HG03342 (cell line): ENCODE results near the gene TAS2R38.
"Not testable (repeated sequence)": the region's sequence is repeated elsewhere in the genome, so short reads cannot be mapped to it uniquely, and the experiment has no call there.

ENCODE experiments used
- ATAC-seq: cut with Tn5 transposase; IDR thresholded peaks from one replicate; pipeline ENCODE4 v1.9.1; 2021; ENCODE audit warnings: mild to moderate bottlenecking, moderate library complexity; ENCODE audit not compliant: unreplicated experiment

TAS2R38 gene

DNA sequence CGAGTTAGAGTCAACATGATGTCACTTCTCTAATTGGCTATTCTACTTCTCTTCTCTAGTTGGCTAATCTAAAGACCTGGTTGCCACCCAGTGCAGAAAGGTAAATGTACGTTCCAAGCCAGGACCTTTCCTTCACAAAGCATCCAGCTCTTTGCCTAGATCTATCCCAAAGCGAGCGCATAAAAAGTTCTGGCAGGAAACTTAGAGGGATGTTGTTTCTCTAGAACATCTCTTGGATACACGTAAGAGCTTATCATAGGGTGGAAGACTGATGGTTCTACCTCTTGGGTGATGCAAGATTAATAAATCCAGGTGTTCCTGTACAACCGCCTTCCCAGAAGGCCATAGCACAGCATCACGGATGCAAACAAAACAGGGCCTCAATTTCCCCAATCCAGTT is at the start of gene TAS2R38:
TAS2R38 (minus strand) TSS at position 101 of the 400 bp plus-strand sequence; CDS start at position 17, 84 bp downstream.
- no peak for ATAC-seq

DNA sequence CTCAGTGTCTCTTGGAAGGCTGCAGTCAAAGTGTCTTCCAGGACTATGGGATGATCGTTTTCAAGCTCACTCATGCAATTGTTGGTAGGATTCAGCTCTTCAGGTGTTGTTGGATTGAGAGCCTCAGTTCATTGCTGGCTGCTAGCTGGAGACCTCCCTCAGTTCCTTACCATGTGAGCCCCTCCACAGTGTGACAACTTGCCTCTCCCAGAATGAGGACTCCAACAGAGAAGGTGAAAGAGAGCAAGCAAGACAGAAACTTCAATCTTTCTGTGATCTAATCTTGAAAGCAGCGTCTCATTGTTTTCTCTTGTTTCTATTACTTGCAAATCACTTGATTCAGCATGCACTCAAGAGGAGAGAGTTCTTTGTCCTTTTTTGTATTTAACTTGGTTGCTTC is 44.6 kb upstream of the TAS2R38 start:
- ATAC-seq: no peak

DNA sequence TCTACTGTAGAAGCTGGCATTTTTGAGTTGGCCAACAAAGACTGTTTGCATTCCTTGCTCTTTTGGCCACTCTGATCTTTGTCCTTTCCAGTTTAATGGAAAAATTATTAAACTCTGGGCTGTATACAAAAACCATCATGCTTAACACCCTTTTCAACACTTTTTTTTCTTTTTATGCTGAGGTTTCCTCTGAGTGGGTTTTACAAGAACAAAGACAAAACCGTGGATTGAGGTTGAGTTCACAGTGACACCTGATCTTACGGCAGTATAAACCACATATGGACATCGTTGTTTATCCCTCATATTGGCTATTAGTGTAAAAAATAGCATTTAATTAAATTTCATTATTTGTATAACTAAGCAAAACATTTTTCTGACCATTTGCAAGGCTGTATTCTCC is 43.9 kb upstream of the TAS2R38 start:
- no peak for ATAC-seq

DNA sequence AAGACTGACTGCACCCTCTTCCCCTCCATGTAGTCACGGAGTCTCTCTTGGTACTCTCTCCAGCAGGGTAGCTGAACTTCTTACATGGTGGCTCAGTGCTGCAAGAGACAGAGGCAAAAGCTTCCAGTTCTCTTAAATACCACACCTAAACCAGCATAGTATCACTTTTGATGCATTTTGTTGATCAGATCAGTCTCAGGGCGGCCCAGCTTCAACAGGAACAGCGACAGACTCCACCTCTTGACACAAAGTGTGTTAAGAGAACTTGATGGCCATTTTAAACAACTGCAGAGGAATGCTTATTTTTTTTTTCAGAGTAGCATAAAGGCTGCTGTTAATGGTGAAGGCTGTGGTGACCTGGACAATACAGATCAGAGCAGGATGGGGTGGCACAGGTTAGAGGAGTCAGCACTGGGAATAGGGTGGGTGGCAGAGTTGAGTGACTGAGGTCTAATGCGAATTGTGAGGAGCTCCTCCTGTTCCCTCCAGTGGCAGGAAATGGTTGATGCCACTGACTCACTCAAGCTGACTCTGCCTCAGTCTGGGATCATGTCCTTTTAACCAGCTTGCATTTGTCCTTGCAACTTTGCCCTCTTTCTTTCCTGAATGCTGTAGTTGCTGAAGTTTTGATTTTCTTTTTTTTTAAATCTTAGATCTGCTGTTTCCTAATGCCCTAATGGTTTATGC is 39.4 kb upstream of the TAS2R38 start:
- ATAC-seq: no peak

DNA sequence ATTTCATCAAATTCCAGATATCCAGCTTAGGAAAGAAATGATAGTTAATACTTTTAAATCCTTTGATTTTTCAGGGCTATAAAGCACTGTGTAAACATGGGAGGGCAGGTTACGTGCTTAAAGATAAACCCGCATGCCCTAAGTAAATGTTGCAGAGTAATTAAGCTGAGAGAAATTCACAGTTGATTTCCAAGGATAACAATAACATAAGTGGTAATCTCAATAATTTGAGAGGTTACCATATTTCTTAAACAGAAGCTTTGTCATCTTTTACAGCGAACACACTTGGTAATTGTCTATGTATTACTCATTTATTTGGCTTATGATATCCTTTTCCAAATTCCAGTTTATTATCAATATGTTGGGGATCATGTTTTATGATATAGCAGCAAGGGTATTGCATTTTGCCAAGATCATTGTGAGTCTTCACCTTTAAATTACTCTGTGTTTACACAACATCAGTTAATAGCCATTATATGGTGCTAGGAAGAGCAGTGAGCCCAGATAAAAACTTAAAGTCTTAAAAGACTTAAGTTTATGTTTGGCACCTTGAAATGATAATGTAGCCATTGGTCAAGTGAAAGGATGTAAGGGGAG is 37.5 kb upstream of the TAS2R38 start:
- no peak for ATAC-seq

DNA sequence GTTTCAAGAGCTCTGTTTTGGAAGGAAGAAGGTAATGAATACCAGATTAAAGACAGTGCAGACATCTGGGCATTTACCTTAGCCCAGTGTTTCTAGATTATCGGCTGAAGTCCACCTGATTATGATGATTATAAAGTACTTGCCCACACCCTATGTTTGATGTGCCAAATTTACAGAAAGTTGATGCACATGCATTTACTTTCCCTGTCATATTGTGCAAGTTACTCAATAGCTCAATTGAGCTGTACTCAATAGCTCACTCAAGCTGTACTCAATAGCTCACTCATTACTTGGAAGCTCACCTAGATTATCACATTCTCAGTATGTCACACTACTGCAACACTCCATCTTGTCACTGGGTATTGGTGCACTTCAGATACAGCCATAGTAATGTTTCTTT is 35.6 kb upstream of the TAS2R38 start:
- no peak for ATAC-seq

DNA sequence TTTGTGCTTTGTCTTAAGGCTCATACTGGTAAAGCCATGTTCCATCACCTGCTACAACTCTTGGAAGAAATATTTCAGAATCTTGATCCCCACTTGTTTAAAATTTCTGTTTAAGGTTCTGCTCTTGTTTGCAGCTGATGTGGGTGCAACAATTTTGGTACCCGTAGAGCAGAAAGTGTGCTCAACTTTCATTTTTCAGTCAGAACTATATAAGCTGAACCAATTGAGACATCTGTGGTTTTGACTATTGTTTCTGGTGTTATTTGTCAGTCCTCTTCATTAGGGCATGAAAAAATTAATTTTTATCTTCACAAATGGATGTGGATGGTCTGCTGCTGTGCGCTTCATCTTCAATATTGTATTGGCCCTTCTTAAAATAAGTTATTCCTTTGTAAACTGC is 33.0 kb upstream of the TAS2R38 start:
- no peak for ATAC-seq

DNA sequence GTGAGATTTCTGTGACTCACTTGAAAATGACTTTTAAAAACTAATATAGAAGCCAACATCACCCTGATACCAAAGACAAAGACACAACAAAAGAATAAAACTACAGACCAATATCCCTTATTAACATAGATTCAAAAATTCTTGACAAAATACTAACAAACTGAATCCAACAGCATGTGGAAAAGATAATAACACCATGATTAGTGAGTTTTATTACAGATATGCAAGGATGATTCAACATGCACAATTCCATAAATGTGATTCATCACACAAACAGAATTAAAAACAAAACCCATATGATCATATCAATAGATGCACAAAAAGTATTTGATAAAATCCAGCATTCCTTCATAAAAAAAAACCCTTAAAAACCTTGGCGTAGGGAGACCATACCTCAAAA is 28.6 kb upstream of the TAS2R38 start:
- no peak for ATAC-seq

DNA sequence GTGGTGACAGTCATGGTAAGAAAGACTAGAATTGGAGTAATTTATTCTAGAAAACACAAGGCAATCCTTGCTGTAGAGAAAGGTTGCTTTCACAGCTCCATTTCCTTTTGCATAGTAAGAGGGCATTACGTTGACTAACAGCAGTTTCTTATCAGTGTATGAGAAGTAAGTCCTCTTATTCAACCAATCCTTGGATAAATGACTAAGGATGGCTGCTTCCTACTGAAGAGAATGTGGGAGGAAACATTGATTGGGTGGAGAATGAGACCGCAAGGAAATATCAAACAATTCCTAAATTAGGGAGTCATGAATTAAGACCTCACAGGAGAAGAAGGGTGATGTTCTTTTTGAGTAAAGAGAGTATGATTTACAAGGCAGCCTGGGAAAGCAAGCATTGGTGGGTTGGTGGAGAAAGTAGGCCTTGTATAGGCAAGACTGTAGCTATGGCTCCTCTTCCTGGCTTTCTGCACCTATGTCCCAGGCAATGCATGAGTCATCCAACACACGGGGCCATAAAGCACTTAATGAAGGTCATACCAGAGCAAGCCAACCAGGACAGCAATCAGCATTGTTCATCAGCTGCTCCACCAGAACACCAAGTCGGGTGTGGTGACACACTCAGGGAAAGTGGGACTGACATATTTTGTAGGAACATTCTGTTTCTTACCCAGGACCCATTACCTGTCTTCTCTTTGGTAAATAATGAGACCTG is 27.7 kb upstream of the TAS2R38 start:
- no peak for ATAC-seq

DNA sequence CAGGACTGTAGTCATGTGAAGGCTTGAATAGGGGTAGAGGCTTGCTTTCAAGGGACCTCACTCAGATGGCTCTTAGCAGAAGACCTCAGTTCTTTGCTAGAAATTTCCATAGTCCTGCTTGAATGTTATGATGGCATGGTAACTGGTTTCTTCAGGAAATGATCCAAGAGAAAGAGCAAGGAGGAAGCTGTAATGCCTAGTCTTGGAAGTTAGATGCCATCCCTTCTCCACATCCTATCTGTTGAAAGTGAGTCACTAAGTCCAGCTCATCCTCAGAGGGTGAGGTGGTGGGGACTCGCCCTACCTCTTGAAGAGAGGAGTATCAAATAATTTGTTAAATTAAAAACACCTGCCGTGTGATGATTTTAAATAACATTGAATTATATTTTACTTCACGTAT is 26.7 kb upstream of the TAS2R38 start:
- no peak for ATAC-seq

DNA sequence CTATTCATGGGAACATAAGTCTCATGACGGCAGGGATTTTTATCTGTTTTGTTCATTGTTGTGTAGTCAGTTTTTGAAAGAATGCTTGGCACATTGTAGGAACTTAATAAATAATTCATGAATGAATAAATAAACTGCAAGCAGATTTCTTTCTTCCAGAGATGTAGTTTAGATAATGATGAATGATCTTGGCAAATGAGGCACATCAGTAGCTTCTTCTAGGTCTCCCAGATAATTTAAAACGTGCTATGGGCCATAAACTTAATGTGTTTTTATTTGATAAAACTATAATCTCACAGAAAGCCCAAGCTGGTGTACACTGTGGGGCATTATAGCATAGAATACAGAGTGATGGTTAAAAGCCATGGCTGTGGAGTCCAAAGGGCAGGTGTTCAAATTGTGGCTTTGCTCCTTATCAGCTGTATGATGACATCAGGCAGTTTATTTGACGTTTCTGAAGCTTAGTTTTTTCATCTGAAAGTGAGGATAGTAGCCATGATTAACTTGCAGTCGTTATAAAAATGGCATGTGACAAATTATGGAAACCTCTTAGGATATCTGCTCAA is 25.6 kb upstream of the TAS2R38 start:
- ATAC-seq: no peak

DNA sequence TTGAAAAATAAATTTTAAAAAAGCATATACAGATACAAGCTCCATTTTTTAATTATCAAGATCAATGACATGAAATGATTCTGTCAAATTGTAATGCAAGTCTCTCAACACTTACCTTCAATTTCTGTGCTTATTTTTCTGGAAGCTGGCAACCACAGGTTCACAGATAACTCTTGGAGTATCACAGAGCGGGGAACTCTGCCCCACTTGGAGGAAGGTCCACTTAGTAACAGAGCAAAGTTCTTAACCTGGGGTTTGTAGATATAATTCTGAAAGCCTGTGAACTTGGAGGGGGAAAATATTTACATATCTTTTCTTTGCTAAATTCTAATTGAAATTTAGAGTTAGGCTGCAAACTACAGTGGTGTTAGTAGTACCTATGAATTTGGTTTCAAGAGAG is 19.8 kb upstream of the TAS2R38 start:
- no peak for ATAC-seq

DNA sequence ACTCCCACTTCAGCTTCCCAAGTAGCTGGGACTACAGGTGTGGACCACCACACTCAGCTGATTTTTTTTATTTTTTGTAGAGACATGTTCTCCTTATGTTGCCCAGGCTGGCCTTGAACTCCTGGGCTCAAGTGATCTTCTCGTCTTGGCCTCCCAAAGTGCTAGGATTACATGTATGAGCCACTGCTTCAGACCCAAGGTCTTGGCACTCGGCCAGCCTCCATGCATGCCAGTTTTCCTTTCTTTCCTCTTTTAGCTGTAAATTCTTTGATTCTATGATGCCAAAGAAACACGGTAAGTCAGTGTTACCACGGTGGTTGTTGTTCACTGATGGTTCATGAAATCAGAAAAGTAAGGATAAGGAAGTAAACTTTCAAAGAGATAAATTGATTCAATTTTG is 19.1 kb upstream of the TAS2R38 start:
- ATAC-seq: no peak

DNA sequence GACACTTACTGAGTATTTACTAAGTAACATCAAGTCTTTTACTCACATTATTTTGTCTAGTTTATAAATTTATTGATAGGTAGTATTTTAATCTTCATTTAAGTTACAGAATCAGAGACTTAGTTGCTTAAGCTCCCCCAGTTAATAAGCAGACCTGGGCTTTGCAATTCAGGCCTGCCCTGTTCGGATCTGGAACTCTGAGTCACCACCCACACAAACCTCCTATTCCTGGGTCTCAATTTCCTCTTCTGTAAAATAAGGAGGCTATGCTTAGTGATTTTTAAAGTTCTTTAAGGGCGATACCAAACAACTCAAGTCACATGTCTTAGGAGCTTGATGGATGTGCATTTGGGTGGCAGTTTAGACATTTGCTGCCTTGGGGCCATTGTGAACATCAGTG is 18.6 kb upstream of the TAS2R38 start:
- no peak for ATAC-seq

DNA sequence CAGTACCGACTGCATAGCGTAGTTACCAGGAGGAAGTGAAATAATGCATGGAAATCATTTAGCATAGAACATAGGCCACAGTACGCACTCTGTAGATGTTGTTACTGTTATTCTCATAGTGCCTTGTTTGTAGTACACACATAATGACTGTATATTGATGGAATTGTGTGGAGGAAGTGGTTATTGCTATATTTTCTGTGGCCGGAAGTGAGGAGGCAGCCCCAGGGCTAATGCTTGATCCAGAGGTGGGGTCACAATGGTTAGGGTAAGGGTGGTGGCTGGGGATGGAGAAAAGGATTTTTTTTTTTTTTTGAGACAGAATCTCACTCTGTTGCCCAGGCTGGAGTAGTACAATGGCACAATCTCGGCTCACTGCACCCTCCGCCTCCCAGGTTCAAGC is 17.6 kb upstream of the TAS2R38 start:
- no peak for ATAC-seq

DNA sequence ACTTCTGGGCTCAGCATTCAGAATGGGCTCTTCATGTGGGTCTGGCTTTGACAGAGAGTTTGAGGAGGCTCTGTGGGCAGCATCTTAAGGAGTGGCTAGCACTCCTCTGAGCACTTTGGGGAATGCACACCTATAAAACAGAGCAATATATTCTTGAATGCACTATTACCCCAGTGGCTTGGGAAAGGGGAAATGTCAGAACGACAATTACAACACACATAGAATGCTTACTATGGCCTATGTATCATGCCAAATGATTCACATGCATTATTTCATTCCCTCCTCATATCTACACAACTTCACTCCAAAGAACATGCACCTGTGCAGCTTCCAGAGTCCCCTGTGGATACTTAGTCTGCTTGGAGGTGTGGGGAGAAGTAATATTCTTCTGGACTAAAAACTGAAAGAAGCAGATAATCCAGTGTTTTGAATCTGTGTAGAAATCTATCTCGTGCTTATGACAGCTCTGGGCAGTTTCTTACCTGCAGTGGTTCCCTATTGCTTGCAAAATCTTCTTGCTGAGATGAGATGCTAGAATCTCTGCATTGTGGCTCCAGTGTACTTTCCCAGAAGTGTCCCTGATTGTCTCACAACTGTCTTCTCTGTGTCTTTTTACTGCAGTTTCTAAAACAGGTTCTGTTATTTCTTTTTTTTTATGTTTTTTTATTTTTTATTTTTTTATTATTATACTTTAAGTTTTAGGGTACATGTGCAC is 16.6 kb upstream of the TAS2R38 start:
- ATAC-seq: no peak

DNA sequence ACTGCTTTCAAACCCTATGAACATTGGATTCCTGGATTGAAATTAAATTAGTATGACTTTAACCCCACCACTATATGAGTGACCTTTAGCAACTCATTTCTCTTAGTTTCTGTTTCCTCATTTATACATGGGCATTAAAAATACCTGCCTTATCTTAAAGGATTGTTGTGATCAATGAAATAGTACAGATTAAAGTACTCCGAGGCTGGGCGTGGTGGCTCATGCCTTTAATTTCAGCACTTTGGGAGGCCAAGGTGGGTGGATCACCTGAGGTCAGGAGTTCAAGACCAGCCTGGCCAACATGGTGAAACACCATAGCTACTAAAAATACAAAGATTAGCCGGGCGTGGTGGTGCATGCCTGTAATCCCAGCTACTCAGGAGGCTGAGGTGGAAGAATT is 14.2 kb upstream of the TAS2R38 start:
- not testable (repeated sequence) for ATAC-seq

DNA sequence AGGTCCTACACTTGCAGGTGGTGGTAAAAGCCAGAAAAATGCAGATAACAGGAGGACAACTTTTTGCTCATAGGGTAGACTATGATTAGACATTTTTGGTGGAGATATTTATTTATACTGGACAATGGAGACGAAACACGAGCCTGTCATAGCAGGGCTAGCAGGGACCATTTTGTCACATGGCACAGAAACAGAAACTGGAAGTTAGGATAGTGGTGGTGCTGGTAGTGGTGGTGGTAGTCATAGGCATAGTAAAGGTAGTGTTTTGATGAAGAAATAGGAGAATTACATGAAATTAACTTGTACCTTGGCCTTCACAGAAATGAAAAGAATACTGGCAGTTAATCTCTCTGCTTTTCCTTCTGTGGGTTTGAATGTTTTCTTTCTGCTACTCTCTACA is 13.3 kb upstream of the TAS2R38 start:
- no peak for ATAC-seq

DNA sequence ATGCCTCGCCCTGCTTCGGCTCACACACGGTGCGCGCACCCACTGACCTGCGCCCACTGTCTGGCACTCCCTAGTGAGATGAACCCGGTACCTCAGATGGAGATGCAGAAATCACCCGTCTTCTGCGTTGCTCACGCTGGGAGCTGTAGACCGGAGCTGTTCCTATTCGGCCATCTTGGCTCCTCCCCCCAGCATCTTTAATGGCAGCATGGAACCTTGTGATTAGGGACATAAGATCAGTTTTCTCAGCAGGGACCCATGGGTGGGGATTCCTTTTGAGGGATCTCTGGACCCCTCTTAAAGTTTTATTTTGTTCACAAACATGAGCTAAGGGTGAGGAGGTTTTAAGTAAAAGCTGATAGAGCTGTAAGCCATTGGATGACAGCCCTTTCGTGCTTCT is 12.4 kb upstream of the TAS2R38 start:
- not testable (repeated sequence) for ATAC-seq

DNA sequence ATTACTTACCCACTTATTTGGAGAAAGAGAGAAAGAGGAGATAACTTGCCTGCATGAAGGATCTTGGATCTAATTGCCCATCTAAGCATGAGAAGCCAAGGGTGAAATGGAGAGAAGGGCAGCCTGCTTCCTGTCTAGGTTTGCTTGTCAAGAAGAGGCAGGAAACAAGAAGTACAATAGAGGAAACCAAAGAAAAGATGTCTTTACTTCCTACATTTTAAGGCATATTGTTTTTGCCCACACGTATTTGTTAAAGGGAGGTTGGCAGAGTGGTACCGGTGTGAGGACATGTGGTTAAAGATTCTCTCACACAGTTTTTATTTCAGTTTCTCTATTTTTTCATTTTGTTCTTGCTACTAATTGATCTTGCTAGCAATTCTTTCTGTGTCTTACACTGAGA is 6.0 kb upstream of the TAS2R38 start:
- no peak for ATAC-seq

DNA sequence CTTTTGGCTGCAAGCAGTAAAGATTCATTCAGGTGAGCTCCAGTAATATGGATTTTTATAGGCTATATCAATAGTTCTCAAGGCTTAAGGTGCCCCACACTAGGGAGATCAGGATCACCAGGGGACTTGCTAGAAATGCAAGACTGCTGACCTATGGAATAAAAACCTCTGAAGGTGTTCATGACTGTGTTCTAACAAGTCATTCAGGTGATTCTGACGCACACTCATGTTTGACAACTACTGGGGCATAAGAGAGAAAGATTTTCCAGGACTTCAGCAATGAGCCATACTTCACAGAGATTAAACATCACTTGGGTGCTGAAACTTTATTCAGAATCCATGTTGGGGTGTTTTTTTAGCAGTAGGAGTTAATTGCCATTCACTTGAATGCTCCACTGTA is 4.8 kb upstream of the TAS2R38 start:
- no peak for ATAC-seq
